ENCODE measurements around the gene EP400. TPM values are rescaled to one million over a fixed set of nuclear protein-coding genes. Genes with fewer than 3 reads are reported as not detected.

EP400 gene
- total RNA-seq, 6 donors from 2014 or later, result 21.7 to 61.8 (median 40.4) TPM

GRCh38 chr12:131933387-131933786 is 16.4 kb upstream of the EP400 start:
- peaks cover 9 to 23% (median 10%) of the 10 kb centered on the region in 4 donors for H3K4me1 ChIP-seq
- H3K9me3 ChIP-seq, result no peaks in the 10 kb centered on the region
- no peak for ATAC-seq (ENCODE audit: low FRiP score in 2 of 2)
- no peak for DNase-seq
- no peak overlapping the region for H3K4me3 ChIP-seq
- no peak for TF ChIP-seq EP300 (IDR thresholded peaks at IDR 0.05)
- no peak for TF ChIP-seq POLR2A (IDR thresholded peaks at IDR 0.05)
- TF ChIP-seq POLR2AphosphoS5 (IDR thresholded peaks at IDR 0.05), result no peak
- TF ChIP-seq CTCF (IDR thresholded peaks at IDR 0.05), result no peak
- WGBS, 2 donors, result 98% methylated on average over 8 of the region's 8 CpGs
- no peaks in the 10 kb centered on the region for H3K27me3 ChIP-seq
- H3K36me3 ChIP-seq, result peaks cover 2 to 49% (median 34%) of the 10 kb centered on the region in 4 donors
- H3K27ac ChIP-seq, result no peak overlapping the region

- WGBS, 2 donors, result 93 to 96% methylated on average over 11 of the region's 11 CpGs
- H3K27ac ChIP-seq, result no peak overlapping the region
- H3K4me3 ChIP-seq, result no peak overlapping the region
- H3K9me3 ChIP-seq, result no peaks in the 10 kb centered on the region
- no peaks in the 10 kb centered on the region for H3K27me3 ChIP-seq
- H3K4me1 ChIP-seq, result peaks cover 9 to 18% (median 10%) of the 10 kb centered on the region in 4 donors
- peaks cover 2 to 56% (median 37%) of the 10 kb centered on the region in 4 donors for H3K36me3 ChIP-seq
- DNase-seq, result no peak
- TF ChIP-seq POLR2AphosphoS5 (IDR thresholded peaks at IDR 0.05), result no peak
- no peak for TF ChIP-seq POLR2A (IDR thresholded peaks at IDR 0.05)
- no peak for ATAC-seq (ENCODE audit: low FRiP score in 2 of 2)
Observed at GRCh38 chr12:131934535-131934934, 15.2 kb upstream of the EP400 start.

GRCh38 chr12:131938082-131938481 is 11.7 kb upstream of the EP400 start:
- no peak overlapping the region for H3K4me3 ChIP-seq
- peaks cover 8 to 67% (median 35%) of the 10 kb centered on the region in 4 donors for H3K36me3 ChIP-seq
- no peaks in the 10 kb centered on the region for H3K27me3 ChIP-seq
- H3K9me3 ChIP-seq, result no peaks in the 10 kb centered on the region
- no peak for ATAC-seq (ENCODE audit: low FRiP score in 2 of 2)
- no peak overlapping the region for H3K27ac ChIP-seq
- WGBS, 2 donors, result 81 to 94% methylated on average over 7 of the region's 7 CpGs
- no peak for DNase-seq
- no peaks in the 10 kb centered on the region for H3K4me1 ChIP-seq
- no peak for TF ChIP-seq POLR2A (IDR thresholded peaks at IDR 0.05)
- no peak for TF ChIP-seq CTCF (IDR thresholded peaks at IDR 0.05)
- no peak for TF ChIP-seq POLR2AphosphoS5 (IDR thresholded peaks at IDR 0.05)
- TF ChIP-seq EP300 (IDR thresholded peaks at IDR 0.05), result no peak

GRCh38 chr12:131939007-131939406 is 10.7 kb upstream of the EP400 start:
- Histone ChIP-seq H3K4me3 (no peak overlapping the region), H3K9me3 (no peaks in the 10 kb centered on the region), H3K27me3 (no peaks in the 10 kb centered on the region), H3K36me3 (peaks cover 8 to 67% (median 28%) of the 10 kb centered on the region in 4 donors), H3K4me1 (no peaks in the 10 kb centered on the region), H3K27ac (no peak overlapping the region)
- DNase-seq (no peak), ATAC-seq (ENCODE audit: low FRiP score in 2 of 2) (no peak)
- no peak for TF ChIP-seq POLR2AphosphoS5 (IDR thresholded peaks at IDR 0.05)
- no peak for TF ChIP-seq CTCF (IDR thresholded peaks at IDR 0.05)
- TF ChIP-seq POLR2A (IDR thresholded peaks at IDR 0.05), result no peak
- no peak for TF ChIP-seq EP300 (IDR thresholded peaks at IDR 0.05)
- WGBS, 2 donors, result 94 to 96% methylated on average over 14 to 16 of the region's 16 CpGs

GRCh38 chr12:131940141-131940547 is 9.6 kb upstream of the EP400 start:
- H3K36me3 ChIP-seq, result peaks cover 5 to 63% (median 19%) of the 10 kb centered on the region in 4 donors
- DNase-seq, result no peak
- no peaks in the 10 kb centered on the region for H3K9me3 ChIP-seq
- no peaks in the 10 kb centered on the region for H3K27me3 ChIP-seq
- no peaks in the 10 kb centered on the region for H3K4me1 ChIP-seq
- ATAC-seq (ENCODE audit: low FRiP score in 2 of 2), result no peak
- no peak for TF ChIP-seq EP300 (IDR thresholded peaks at IDR 0.05)
- TF ChIP-seq CTCF (IDR thresholded peaks at IDR 0.05), result no peak
- no peak for TF ChIP-seq POLR2AphosphoS5 (IDR thresholded peaks at IDR 0.05)
- no peak for TF ChIP-seq POLR2A (IDR thresholded peaks at IDR 0.05)
- no peak overlapping the region for H3K27ac ChIP-seq
- H3K4me3 ChIP-seq, result no peak overlapping the region
- 91 to 92% methylated on average over 8 of the region's 8 CpGs for WGBS, 2 donors

All from upper lobe of left lung (tissue), 6 donors.